MCF 10A (cell line): Measurements from ENCODE around the gene PTPN11. TPM values are rescaled to one million over a fixed set of nuclear protein-coding genes. Genes with fewer than 3 reads are reported as not detected.
A peak's percentile ranks its signal among the peaks of the same experiment; 100 is the strongest.

Source experiments
- BruUV-seq: library from RNA; stranded (reverse); fragments of 400-500 nt; replicated peaks from 2 replicates; lab custom pipeline; 2021; lab: Mats Ljungman, UMichigan
- CTCF ChIA-PET: fragments of 300-600 bp; sonication (Branson Sonifier 250); formaldehyde crosslinking; extraction: SDS; loops from one replicate; lab custom pipeline; 2021; ENCODE audit warnings: antibody characterized with exemption, inconsistent platforms; lab: Yijun Ruan, JAX
- POLR2A ChIA-PET: fragments of 300-600, 350-650 bp; sonication (Branson Sonifier 250); formaldehyde crosslinking; extraction: SDS; loops from one replicate; lab custom pipeline; 2020; ENCODE audit warnings: antibody characterized with exemption, inconsistent platforms; lab: Yijun Ruan, JAX
- DNase-seq: peaks from one replicate; pipeline ENCODE4 v3.0.0-alpha.2; 2018; ENCODE audit not compliant: unreplicated experiment
- H3K27ac Mint-ChIP-seq: one replicate; pipeline ENCODE4 v1.8.0; 2022; ENCODE audit warnings: mild to moderate bottlenecking, low read depth, mixed read lengths; ENCODE audit not compliant: unreplicated experiment
- H3K27me3 Mint-ChIP-seq: one replicate; pipeline ENCODE4 v1.8.0; 2022; ENCODE audit warnings: mixed read lengths; ENCODE audit not compliant: insufficient read depth, unreplicated experiment
- H3K36me3 Mint-ChIP-seq: one replicate; pipeline ENCODE4 v1.8.0; 2022; ENCODE audit warnings: mild to moderate bottlenecking, moderate library complexity, mixed read lengths; ENCODE audit not compliant: insufficient read depth, unreplicated experiment
- H3K4me1 Mint-ChIP-seq: one replicate; pipeline ENCODE4 v1.8.0; 2022; ENCODE audit warnings: mixed read lengths; ENCODE audit not compliant: insufficient read depth, unreplicated experiment
- H3K4me3 Mint-ChIP-seq: one replicate; pipeline ENCODE4 v1.8.0; 2022; ENCODE audit warnings: mild to moderate bottlenecking, moderate library complexity, mixed read lengths; ENCODE audit not compliant: unreplicated experiment
- H3K9me3 Mint-ChIP-seq: one replicate; pipeline ENCODE4 v1.8.0; 2022; ENCODE audit warnings: mixed read lengths; ENCODE audit not compliant: unreplicated experiment
- CTCF ChIP-seq: fragments of 200-600 bp; IDR thresholded peaks from one replicate; pipeline ENCODE4 v1.8.0; 2022; ENCODE audit warnings: antibody characterized with exemption, mild to moderate bottlenecking; ENCODE audit not compliant: unreplicated experiment
- intact Hi-C: fragments of 100-400 bp; cut with micrococcal nuclease; formaldehyde crosslinking; loops from 2 replicates; pipeline ENCODE4 v1.14.1; 2022
- total RNA-seq: library from RNA; stranded (reverse); gene quantifications from 2 replicates; pipeline ENCODE4 v1.2.3, GENCODE V29; 2022

PTPN11 gene
- total RNA-seq, 1 experiment from 2014 or later: 164 TPM

GRCh38 chr12:112468046-112468445 lies 49.3 kb downstream of the PTPN11 start:
- CTCF ChIA-PET: no interaction called here
- H3K4me3 Mint-ChIP-seq: no peak overlapping the region
- BruUV-seq: no TSS peak
- no peaks in the 10 kb centered on the region for H3K9me3 Mint-ChIP-seq
- intact Hi-C loops: no loop called here
- H3K4me1 Mint-ChIP-seq: peaks cover 5% of the 10 kb centered on the region
- H3K27me3 Mint-ChIP-seq: no peaks in the 10 kb centered on the region
- DNase-seq: no peak
- H3K36me3 Mint-ChIP-seq: peaks cover 58% of the 10 kb centered on the region
- no peak for TF ChIP-seq CTCF
- H3K27ac Mint-ChIP-seq: no peak overlapping the region
- POLR2A ChIA-PET: no interaction called here

GRCh38 chr12:112473056-112473455 lies 54.3 kb downstream of the PTPN11 start:
- BruUV-seq: no TSS peak
- no peak for DNase-seq
- peaks cover 78% of the 10 kb centered on the region for H3K36me3 Mint-ChIP-seq
- ChIA-PET CTCF (interaction anchor here (0.7 to 1.4 kb wide), 5 partner anchors 12 to 177 kb away, joined by 3 to 6 read pairs (median 4); no protein-coding TSS in a partner anchor), POLR2A (no interaction called here)
- H3K9me3 Mint-ChIP-seq: no peaks in the 10 kb centered on the region
- H3K27me3 Mint-ChIP-seq: no peaks in the 10 kb centered on the region
- peak; percentile 17 for TF ChIP-seq CTCF
- H3K4me3 Mint-ChIP-seq: no peak overlapping the region
- intact Hi-C loops: no loop called here
- H3K4me1 Mint-ChIP-seq: peaks cover 5% of the 10 kb centered on the region
- no peak overlapping the region for H3K27ac Mint-ChIP-seq

DNA sequence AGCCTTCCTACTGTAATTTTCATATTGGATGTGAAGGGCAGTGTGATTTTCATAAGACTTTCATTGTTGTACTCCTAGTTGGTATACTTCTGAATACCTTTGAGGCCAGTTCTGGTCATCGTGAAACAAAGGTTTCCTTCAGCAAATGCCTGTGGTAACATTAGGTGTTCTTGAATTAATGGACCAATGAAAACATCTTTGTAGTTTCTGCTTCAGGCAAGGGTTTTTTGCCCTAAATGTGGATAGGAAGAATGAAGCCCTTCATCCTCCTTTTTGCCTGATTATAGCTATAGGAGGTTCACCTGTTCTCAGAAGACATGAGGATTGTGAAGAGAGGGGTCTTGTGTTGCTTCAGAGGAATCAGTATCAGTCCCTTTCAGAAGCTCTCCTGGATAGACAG lies 60.7 kb downstream of the PTPN11 start:
- no peak overlapping the region for H3K4me3 Mint-ChIP-seq
- intact Hi-C loops: no loop called here
- no peak for TF ChIP-seq CTCF
- no peak overlapping the region for H3K27ac Mint-ChIP-seq
- H3K27me3 Mint-ChIP-seq: no peaks in the 10 kb centered on the region
- ChIA-PET POLR2A (no interaction called here), CTCF (no interaction called here)
- H3K9me3 Mint-ChIP-seq: no peaks in the 10 kb centered on the region
- H3K36me3 Mint-ChIP-seq: peaks cover 94% of the 10 kb centered on the region
- DNase-seq: no peak
- no TSS peak for BruUV-seq
- H3K4me1 Mint-ChIP-seq: no peaks in the 10 kb centered on the region

- peaks cover 90% of the 10 kb centered on the region for H3K36me3 Mint-ChIP-seq
- TF ChIP-seq CTCF: no peak
- ChIA-PET CTCF (interaction anchor here (0.7 kb wide), 1 partner anchor 758 kb away, joined by 3 read pairs; no protein-coding TSS in a partner anchor), POLR2A (interaction anchor here (0.6 to 1.0 kb wide), 2 partner anchors 19 to 54 kb away, joined by 3 to 5 read pairs; no protein-coding TSS in a partner anchor)
- no peak for DNase-seq
- intact Hi-C loops: no loop called here
- H3K27ac Mint-ChIP-seq: no peak overlapping the region
- no peaks in the 10 kb centered on the region for H3K27me3 Mint-ChIP-seq
- H3K4me3 Mint-ChIP-seq: no peak overlapping the region
- no peaks in the 10 kb centered on the region for H3K9me3 Mint-ChIP-seq
- BruUV-seq: no TSS peak
- H3K4me1 Mint-ChIP-seq: no peaks in the 10 kb centered on the region
Observed at GRCh38 chr12:112480931-112481330, 62.2 kb downstream of the PTPN11 start.
